Measurements from ENCODE around the gene ST7.

The ST7 gene

DNA sequence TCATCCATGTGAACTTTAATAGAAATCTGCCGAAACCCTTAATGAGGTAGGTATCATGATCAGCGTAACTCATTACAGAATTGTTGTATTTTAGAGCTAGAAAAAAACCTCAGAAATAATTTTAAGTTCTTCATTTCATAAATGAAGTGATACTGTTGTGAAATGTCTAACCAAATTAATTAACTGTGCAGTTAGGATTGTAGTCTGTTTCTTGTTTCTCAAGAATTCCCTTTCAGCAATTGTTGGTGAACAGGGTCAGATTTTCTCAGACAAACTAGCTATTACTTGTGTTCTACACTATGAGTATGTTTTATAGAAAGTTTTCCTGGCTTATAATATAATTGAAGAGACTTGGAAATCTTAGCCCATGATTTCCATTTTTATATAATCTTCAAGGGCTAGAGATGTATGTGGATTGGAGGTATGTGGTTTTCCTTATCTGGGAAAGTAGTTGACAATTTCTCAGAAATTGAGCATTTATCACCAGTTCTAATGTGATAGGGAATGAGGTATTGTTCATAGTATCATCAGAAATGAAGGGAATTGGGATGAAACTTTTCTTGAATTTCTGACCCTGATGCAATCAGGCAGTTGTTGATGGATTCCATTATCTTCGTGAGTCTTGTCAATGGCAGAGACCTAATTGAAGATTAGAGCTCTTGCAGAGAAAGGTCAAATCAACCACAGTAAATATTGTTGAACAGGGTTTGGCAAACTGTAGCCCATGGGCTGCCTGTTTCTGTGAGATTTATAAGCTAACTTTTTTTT is 55.0 kb downstream of the ST7 start:
- in situ Hi-C loops (cut with MboI; ENCODE audit: low sequenced_read_pairs) = no loop called here

DNA sequence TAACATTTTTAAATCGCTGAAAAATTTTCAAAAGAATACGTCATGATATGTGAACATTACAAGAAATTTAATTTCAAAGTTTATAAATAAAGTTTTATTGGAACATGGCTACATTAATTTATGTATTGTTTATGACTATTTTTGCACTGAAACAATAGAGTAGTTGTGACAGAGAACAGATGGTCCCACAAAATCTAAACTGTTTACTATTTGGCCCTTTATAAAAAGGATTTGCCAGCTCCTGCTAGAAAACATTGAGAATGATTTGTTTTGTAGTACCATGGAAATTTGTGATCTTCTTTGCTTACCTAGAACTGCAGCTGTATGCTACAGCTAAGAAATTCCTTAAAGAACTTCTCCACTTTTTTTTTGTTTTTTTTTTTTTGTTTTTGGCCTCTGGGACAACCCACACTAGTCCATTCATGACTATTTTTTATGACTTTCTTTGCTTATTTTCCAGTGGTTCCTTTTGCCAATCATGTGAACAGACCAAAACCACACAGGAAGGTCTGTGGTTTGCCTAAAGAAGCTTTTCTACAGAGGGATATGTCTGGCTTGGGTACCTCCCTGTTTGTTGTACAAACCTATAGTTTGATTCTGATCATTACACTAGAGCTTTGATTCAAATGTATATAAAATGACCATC is 55.7 kb downstream of the ST7 start:
- in situ Hi-C loops (cut with MboI; ENCODE audit: low sequenced_read_pairs) = no loop called here

DNA sequence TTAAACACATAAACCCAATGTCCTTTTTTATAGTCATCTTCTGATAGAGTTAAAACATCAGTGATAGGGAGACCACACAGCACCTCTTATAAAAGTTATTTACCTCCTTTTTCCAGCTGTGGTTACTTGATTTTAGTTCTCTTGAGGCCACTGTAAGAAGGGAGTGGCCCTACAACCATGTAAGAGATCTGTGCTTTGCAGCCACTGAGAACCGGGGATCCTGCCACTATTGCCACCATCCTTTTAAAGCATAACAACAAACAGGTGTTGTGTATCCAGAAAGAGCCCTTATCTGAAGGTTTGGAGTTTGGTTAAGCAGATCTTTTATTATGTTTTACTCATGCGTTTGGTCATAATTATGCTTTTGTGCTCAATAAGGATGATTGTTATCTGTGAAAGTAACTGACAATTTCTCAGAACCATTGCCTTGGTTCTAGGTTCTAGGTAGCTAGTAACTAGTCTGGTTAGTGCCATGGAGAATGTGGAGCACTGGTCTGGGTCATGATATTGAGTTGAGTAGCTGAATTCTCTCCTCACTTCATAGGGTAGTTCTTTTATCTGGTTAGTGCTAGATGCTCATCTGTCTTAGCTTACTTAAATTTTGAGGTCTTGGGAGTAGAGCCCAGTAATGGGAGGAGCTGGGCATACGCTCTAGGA is 56.5 kb downstream of the ST7 start:
- in situ Hi-C loops (cut with MboI; ENCODE audit: low sequenced_read_pairs) = no loop called here

DNA sequence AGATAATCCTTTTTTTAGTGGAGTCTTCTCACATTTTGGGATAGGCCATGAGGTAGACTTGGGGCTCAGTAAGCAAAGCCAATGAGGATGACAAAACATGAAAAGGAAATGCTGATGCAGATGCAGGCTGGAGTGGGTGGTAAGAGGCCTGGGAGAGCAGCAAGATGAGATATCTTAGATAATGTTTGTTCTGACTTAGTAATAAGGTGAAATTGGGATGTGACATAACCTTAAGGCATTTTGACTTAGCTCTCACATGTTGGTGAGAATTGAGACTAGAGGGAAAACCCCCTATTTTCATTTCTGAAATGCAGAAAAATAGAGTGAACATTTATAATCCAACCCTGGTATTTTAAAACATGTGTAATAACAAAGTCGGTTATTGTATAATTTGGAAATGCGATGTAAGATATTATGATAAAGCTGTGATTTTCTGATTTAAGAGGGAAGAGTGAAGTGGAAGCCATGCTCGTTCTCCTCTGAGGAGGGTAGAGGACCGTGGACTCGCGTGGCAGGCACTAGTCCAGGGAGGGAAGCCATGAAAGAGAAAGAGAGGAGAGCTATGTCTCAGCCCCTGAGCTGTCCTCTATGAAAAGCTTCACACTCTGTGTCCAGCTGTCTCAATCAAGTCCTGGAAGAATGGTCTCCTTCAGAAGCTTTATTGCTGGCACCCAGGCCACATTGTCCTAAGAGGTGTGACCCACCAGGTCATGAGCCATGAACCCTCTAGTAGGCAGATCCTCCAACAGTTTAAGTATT is 57.3 kb downstream of the ST7 start:
- in situ Hi-C loops (cut with MboI; ENCODE audit: low sequenced_read_pairs) = no loop called here

DNA sequence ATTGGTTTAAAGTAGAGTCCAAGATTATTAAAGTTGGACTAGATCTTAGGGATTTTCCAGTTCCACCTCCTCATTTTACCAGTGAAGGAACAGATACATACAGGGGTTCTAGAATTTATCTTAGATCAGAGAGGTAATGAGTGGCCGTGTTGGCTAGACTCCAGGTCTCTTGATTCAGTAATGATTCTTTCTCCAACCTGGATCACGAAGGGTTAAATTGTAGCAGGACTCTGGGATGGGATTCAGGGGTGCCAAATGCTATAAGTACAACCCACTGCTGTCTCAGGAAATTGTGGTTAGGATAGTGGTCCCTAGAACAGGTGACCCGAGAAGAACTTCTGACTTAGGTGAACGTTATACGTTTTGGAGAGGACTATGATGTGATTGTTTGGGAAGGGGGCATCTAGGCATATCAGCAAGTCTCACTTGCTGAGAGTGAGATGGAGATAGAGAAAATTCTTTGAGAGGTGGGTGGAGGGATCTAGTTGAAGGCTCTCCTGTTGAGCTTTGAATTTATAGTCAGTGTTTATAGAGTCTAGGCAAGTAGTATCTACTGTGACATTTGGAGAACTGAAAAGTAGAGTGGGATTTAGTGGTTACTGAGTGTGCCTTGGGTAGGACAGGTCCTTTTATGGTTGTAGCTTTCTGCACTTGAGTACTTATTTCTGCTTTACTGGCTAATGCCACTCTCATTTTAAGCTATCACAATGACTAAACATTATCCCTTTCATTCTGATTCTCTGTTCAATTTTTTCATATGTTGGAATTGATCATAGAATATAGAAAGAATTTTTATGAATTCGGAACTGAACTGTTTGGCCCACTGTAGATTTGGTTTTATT is 58.3 kb downstream of the ST7 start:
- in situ Hi-C loops (cut with MboI; ENCODE audit: low sequenced_read_pairs) = no loop called here

DNA sequence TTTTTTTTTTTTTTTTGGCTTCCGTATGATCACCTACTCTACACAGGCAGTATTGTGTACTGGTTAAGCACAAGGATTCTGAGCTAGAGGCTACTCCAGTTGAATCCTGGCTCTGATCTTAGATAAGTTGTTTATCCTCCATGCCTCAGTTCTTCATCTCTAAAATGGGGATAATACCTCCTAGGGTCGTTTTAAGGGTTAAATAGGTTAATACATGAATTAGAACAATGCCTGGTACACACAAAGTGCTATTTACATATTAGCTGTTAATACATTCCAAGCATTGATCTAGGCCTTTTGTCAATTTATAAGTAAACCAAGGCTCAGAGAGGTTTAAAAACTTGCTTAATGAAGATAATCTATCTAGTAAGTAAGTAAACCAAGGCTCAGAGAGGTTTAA is 59.0 kb downstream of the ST7 start:
- in situ Hi-C loops (cut with MboI; ENCODE audit: low sequenced_read_pairs) = no loop called here

DNA sequence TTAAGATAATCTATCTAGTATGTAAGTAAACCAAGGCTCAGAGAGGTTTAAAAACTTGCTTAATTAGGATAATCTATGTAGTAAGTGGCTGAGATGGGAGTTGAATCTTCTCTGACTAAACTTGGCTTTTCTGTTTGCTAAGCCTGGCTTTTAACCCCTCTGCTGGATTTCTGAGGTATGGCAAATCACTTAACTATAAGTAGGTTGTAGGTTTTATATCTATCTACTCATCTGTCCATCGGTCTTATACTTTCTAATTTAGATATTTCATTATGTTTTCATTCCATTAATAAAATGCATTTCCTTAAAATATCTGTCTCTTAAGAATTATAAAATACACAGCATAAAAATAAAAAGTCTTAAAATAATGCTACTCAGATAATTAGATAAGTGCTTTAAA is 59.4 kb downstream of the ST7 start:
- in situ Hi-C loops (cut with MboI; ENCODE audit: low sequenced_read_pairs) = no loop called here

DNA sequence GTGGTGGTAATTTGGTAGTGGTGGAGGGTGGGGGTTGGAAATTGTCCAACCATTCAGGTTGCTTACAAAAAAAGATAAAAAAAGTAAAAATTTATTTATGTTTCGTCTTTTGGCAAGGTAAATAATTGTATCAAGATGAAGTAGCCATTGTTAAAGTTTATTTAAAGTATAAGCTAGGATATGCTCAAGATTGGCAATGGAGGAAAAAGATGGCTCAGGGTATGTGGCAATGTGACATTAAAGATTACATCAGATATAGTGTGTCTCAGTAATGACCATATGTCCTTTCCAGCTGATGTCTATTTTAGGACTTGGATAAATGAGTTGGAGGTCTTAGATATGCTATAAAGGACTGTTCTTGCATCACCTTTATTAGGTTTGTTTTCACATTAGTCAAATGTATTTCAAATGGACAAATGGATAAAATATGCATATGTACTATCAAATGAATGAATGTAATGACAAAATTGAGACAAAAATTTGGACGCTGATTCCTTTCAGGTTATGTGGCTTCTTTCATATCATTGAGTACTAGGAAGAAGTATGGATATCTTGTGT is 60.9 kb downstream of the ST7 start:
- in situ Hi-C loops (cut with MboI; ENCODE audit: low sequenced_read_pairs) = no loop called here

DNA sequence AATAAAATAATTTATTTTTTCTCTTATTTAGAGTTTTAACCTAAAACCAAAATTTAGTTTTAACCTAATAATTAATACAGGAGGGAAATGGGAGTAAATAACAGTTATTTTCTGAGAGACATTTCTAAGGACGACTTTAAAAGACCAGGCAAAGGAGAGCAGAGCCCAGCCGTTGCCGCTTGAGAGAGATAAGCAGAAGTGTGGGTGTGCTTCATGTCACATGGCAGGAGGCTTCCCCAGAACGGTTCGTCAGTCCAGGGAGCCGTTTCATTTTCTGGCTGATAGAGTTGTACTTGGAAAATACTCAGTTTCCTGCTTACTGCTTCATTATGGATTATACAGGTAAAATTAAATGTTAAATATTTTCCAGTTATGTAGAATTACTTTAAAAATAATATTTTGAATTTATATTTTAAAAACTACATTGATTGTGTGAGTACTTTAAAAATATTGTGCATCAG is 61.4 kb downstream of the ST7 start:
- in situ Hi-C loops (cut with MboI; ENCODE audit: low sequenced_read_pairs) = no loop called here

DNA sequence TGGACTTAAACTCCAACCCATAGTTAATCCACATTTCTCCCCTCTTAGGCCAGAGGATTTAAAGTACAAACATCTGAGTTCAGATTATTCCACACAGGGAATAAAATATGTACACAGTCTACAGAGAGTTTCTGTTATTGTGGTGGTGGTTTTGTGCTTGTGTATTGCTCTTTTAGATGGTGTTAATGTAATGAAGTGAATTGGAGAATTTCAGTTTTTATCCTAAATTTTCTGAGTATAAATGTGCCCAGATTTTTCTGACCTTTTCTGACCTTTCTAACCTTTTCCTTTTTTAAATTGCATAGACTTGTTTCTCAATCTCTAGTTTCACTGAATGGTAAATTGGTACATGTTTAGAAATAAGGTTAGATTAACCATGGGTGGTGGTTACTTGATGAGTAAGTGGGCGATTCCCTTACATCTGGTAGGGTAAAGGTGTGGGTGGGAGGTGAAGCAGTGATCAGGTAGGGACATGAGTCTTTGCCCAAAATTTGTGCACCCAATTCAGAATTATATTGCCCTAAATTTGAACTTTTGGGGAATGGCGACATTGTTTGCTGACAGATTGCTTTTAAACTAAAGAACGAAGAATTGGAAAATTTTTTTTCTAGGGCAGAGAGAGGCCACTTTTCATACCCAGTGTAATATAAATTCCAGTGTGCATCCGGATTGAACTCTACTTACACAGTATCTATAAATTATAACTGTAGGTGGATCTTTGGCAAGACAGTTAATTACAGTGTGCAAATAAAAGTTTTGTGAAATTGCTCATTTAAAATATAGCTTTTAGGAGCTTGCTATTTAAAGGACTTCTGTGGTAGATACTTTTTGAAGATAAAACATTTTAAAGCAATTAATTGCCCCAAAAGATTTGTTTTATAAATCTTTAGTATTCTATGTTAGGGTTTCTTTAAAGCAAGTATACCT is 62.2 kb downstream of the ST7 start:
- in situ Hi-C loops (cut with MboI; ENCODE audit: low sequenced_read_pairs) = no loop called here

DNA sequence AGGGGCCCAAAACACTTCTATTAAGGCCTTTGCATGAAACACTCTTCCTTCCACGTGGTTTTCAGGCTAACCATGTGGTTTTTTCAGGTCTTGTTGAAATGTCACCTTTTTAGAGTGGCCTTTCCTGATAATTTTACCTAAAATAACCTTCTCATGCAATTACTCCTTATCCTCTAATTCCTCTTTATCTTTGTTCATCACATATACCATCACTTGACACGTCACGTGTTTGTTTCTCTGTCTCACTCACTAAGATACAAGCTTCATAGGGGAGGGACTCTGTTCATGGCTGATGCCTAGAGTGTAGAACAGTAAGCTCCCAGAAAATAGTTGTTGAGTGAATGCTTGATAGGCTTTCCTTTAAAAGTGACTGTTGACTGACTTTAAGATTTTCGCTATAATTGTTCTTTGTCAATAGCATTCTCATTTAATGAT is 63.7 kb downstream of the ST7 start:
- in situ Hi-C loops (cut with MboI; ENCODE audit: low sequenced_read_pairs) = no loop called here

DNA sequence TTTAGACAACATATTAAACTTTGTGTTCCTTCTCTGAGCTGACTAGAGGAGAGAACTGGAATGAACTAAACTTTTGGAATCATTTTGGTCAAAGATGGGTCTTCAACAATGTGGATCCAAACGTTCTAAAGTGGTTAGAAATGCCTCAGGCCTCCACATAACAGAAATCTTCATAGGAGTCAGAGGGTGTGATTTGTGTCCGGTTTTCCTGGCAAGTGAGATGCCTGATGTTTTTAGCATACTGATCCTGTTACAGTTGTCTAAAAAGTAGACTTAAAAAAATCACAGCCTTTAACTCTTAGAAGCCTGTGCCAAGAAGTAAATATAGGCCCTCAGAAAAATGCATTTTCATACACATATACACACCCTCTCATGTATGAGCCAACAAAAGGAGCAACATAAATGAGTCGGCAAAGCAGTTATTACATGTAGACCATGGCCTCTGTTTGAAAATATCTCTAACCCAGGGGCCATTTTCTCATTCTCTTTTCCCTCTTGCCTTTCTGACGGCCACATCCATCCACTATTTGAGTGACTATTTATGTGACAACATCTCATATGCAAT is 64.5 kb downstream of the ST7 start:
- in situ Hi-C loops (cut with MboI; ENCODE audit: low sequenced_read_pairs) = no loop called here

DNA sequence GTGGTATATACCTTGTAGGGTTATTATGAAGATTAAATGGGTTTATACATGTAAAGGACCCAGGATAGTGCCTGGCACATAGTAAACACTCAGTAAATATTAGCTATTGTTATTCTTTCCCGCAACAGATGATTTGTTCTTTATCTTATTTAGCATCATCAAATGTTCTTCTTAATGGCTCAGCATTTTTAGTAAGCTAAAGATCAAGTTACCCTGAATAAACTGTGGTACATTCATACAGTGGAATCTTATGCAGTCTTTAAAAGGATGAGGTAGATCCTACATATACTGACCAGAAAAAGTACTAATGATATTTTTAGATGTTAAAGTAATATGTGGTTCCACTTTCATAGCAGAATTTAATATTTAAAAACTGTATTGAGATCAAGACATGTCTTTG is 65.4 kb downstream of the ST7 start:
- in situ Hi-C loops (cut with MboI; ENCODE audit: low sequenced_read_pairs) = no loop called here

DNA sequence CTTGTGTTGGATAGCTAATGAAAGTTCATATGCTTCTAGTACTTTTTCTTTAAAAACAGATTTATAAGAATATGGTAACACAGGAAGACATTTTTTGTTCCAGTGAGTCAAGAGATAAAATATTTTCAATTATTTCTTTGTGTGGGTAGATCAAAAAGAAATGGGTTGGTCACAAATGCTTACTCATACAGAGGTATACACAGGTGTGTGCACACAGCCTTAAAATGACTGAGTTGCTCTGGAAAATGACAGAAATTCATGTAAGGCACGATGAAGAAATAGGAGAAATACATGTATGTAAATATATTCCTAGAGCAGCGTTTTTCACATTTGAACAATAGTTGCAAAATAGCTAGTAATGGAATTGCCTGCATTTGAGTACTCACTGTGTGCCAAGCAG is 66.0 kb downstream of the ST7 start:
- in situ Hi-C loops (cut with MboI; ENCODE audit: low sequenced_read_pairs) = no loop called here

DNA sequence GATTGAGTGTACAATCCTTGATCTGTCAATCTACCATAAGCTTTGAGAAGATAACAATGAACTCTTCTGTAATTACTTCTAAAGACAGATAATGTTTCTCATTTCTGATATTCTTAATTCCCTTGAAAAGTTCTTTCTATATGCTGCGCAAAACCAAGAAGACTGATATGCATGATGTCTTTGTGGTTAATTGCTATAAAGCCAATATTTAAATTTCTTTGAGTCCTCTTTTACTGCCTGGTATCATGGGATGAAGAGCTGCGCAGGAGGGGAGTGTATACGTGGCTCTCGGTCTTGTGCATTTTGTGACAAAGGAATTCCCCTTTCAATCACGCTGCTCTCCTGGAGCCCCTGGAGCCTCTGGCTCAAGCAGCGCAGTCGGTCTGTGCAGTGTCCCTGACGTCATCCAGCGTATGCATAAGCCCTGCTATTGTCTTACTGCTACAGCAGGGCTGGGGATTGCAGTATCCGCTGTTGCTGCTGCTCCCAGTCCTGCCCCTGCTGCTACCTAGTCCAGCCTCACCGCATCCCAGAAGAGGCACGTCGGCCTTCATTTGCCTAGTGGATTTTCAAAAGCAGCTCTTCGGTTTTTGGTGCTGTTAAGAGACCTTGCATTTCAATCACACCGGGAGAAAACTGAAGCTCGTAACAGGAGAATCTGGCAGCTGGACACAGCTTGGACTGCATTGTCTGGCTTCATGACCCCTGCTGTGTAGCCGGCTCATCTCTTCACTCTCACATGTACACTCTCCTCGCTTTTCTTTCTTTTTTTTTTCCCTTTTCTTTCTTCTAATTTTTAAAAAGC is 66.7 kb downstream of the ST7 start:
- in situ Hi-C loops (cut with MboI; ENCODE audit: low sequenced_read_pairs) = no loop called here

DNA sequence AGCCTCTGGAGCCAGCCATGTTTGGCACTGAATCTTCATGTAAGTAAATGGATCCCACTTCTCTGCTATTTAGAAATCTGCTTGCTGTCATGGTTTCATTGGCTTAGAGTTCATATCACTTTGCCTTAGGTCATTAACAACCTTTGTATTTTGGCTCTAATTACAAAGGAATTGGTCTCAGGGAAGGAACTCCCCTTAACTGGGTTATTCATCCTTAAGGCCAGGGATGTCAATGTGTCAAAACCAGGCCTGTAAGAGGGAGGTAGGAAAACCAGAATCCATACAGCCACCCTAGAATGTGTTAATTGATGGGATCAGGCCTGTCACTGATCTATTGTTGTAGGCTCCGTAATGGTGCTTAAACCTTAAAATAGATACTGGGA is 67.3 kb downstream of the ST7 start:
- in situ Hi-C loops (cut with MboI; ENCODE audit: low sequenced_read_pairs) = no loop called here

DNA sequence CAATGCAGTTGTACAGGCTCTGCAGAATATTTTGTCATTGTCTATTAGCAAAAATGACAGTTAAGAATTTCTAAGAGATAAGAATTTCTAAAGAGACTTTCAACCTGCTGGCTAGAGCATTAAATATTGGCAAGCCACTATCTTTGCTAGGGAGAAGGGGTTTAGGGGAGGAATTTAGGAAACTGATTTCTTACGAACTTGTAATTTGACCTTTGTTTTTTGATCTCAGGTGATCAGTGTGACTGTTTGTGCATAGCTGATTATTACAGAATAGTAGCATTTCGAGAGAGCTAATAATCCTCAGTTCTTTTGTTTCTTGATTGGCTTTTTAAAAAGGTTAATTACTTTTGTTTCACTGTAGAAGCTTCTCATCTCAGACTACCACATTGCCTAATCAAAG is 68.1 kb downstream of the ST7 start:
- in situ Hi-C loops (cut with MboI; ENCODE audit: low sequenced_read_pairs) = no loop called here

DNA sequence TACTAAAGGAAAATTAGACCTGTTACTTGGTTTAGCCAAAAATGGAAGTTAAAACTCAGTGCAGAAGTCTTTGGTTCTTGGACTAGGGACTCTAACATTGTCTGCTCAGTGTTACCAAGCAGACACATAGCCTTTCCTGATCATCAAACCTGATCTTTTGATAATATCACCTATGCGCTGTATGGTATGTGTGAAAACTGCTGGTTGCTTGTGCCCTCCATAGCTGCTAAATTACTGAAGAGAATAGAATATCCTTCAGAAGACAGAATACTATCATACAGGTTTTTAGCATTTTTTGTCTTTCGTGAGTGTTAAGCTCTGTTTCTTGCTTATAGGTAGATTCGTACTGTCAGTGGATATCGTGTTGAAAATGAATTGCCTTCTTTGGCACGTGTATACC is 68.7 kb downstream of the ST7 start:
- in situ Hi-C loops (cut with MboI; ENCODE audit: low sequenced_read_pairs) = no loop called here
